HEK293 (cell line): Measurements from ENCODE around the gene NET1.

Experiments
- CTCF ChIA-PET: fragments of 350-600 bp; formaldehyde crosslinking; extraction: SDS; loops from one replicate; lab custom pipeline; 2021; ENCODE audit warnings: antibody characterized with exemption; lab: Yijun Ruan, JAX
- POLR2A ChIA-PET: fragments of 300-600 bp; formaldehyde crosslinking; extraction: SDS; loops from one replicate; lab custom pipeline; 2020; ENCODE audit warnings: antibody characterized with exemption, inconsistent platforms; lab: Yijun Ruan, JAX
- H3K27ac ChIP-seq: fragments of 200-500 bp; sonication (Bioruptor generic); 2 replicates; pipeline ENCODE4 v1.5.1; 2014; ENCODE audit warnings: low read depth, low read length, control low read depth, inconsistent platforms; ENCODE audit errors: extremely low read depth
- H3K36me3 ChIP-seq, 2 experiments: fragments of 200-500 bp in 1 of 2; sonication (Bioruptor generic) in 1 of 2; 1 replicate in 1 of 2; 2 replicates in 1 of 2; pipeline ENCODE4 v1.5.1; 2014 to 2017; ENCODE audit warnings: inconsistent platforms in 2 of 2, low read length in 2 of 2; ENCODE audit not compliant: control insufficient read depth in 2 of 2, insufficient read depth in 1 of 2
- H3K4me1 ChIP-seq: fragments of 200-500 bp; sonication (Bioruptor generic); 2 replicates; pipeline ENCODE4 v1.5.1; 2014; ENCODE audit warnings: mild to moderate bottlenecking, low read length, inconsistent platforms; ENCODE audit not compliant: control insufficient read depth, insufficient read depth
- H3K4me3 ChIP-seq: 2 replicates; pipeline ENCODE4 v1.5.1; 2011; ENCODE audit warnings: low read depth, mild to moderate bottlenecking, control low read depth, low read length, moderate library complexity
- H3K9me3 ChIP-seq: fragments of 200-500 bp; sonication (Bioruptor generic); 2 replicates; pipeline ENCODE4 v1.5.1; 2014; ENCODE audit warnings: low read depth, low read length, inconsistent platforms; ENCODE audit not compliant: control insufficient read depth, insufficient read depth
- EGR2 ChIP-seq: fragments of 450-650 bp; formaldehyde crosslinking; IDR thresholded peaks from 2 replicates; pipeline ENCODE4 v1.5.1; 2016; ENCODE audit warnings: low read depth, missing biosample characterization, missing genetic modification characterization
- GLIS1 ChIP-seq: fragments of 450-650 bp; formaldehyde crosslinking; IDR thresholded peaks from 2 replicates; pipeline ENCODE4 v1.5.1; 2016; ENCODE audit warnings: missing biosample characterization, missing genetic modification characterization
- HOXA7 ChIP-seq: sonication (generic); formaldehyde crosslinking; IDR thresholded peaks from 2 replicates; pipeline ENCODE4 v1.8.1; 2022; ENCODE audit warnings: missing genetic modification reagents, borderline replicate concordance
- PRDM1 ChIP-seq: fragments of 450-650 bp; formaldehyde crosslinking; IDR thresholded peaks from 2 replicates; pipeline ENCODE4; 2016; ENCODE audit warnings: missing biosample characterization, missing genetic modification characterization
- PRDM6 ChIP-seq: fragments of 450-650 bp; formaldehyde crosslinking; IDR thresholded peaks from 2 replicates; pipeline ENCODE4 v1.5.1; 2017; ENCODE audit warnings: missing biosample characterization, missing genetic modification characterization
- TRIM28 ChIP-seq: IDR thresholded peaks from 2 replicates; pipeline ENCODE4 v1.6.1; 2011; ENCODE audit warnings: low read length, control low read depth, borderline replicate concordance
- ZBTB8A ChIP-seq: fragments of 450-650 bp; formaldehyde crosslinking; IDR thresholded peaks from 2 replicates; pipeline ENCODE4 v1.5.1; 2016; ENCODE audit warnings: missing biosample characterization, missing genetic modification characterization
- ZFHX2 ChIP-seq: fragments of 450-650 bp; formaldehyde crosslinking; conservative IDR thresholded peaks from 2 replicates; pipeline ENCODE4 v1.5.1; 2016; ENCODE audit warnings: missing biosample characterization, missing genetic modification characterization
- ZIC2 ChIP-seq: fragments of 450-650 bp; formaldehyde crosslinking; IDR thresholded peaks from 2 replicates; pipeline ENCODE4 v1.5.1; 2016; ENCODE audit warnings: missing biosample characterization, missing genetic modification characterization
- ZNF132 ChIP-seq: fragments of 450-650 bp; formaldehyde crosslinking; IDR thresholded peaks from 2 replicates; pipeline ENCODE4 v1.5.1; 2017; ENCODE audit warnings: missing biosample characterization, missing genetic modification characterization, borderline replicate concordance
- ZNF221 ChIP-seq: fragments of 450-650 bp; formaldehyde crosslinking; IDR thresholded peaks from 2 replicates; pipeline ENCODE4 v1.5.1; 2017; ENCODE audit warnings: missing biosample characterization, missing genetic modification characterization, borderline replicate concordance
- ZNF239 ChIP-seq: fragments of 450-650 bp; formaldehyde crosslinking; IDR thresholded peaks from 2 replicates; pipeline ENCODE4 v1.5.1; 2016; ENCODE audit warnings: missing biosample characterization, missing genetic modification characterization
- ZNF266 ChIP-seq: fragments of 450-650 bp; formaldehyde crosslinking; IDR thresholded peaks from 2 replicates; pipeline ENCODE4 v1.5.1; 2016; ENCODE audit warnings: missing biosample characterization, missing genetic modification characterization, low read depth
- ZNF280D ChIP-seq: fragments of 450-650 bp; formaldehyde crosslinking; IDR thresholded peaks from 2 replicates; pipeline ENCODE4 v1.5.1; 2016; ENCODE audit warnings: missing biosample characterization, missing genetic modification characterization
- ZNF391 ChIP-seq: fragments of 450-650 bp; formaldehyde crosslinking; IDR thresholded peaks from 2 replicates; pipeline ENCODE4 v1.5.1; 2016; ENCODE audit warnings: low read depth, missing biosample characterization, missing genetic modification characterization, borderline replicate concordance
- ZNF548 ChIP-seq: fragments of 450-650 bp; formaldehyde crosslinking; IDR thresholded peaks from 2 replicates; pipeline ENCODE4 v1.5.1; 2016; ENCODE audit warnings: missing biosample characterization, missing genetic modification characterization
- ZNF639 ChIP-seq: fragments of 450-650 bp; formaldehyde crosslinking; IDR thresholded peaks from 2 replicates; pipeline ENCODE4 v1.5.1; 2016; ENCODE audit warnings: missing biosample characterization, missing genetic modification characterization
- ZNF701 ChIP-seq: fragments of 450-650 bp; formaldehyde crosslinking; IDR thresholded peaks from 2 replicates; pipeline ENCODE4 v1.5.1; 2016; ENCODE audit warnings: missing biosample characterization, missing genetic modification characterization

Gene NET1

GRCh38 chr10:5468262-5469106 lies 56.1 kb downstream of the NET1 start:
- no peak overlapping the region for H3K4me3 ChIP-seq
- ChIA-PET POLR2A (interaction anchor here (1.0 kb wide), 1 partner anchor 22 kb away, joined by 3 read pairs; no protein-coding TSS in a partner anchor), CTCF (interaction anchor here (0.6 to 1.2 kb wide), 3 partner anchors 81 to 1481 kb away, joined by 3 to 4 read pairs (median 3); no protein-coding TSS in a partner anchor)
- no peaks in the 10 kb centered on the region for H3K36me3 ChIP-seq
- H3K27ac ChIP-seq: no peak overlapping the region
- H3K9me3 ChIP-seq: no peaks in the 10 kb centered on the region
- TF ChIP-seq PRDM1 (tag by site-specific recombination) (no peak), GLIS1 (tag by site-specific recombination) (no peak), ZNF548 (no peak), PRDM6 (tag by site-specific recombination) (no peak), HOXA7 (no peak)
- TF ChIP-seq, all 188 proteins: peak for 0
- no peaks in the 10 kb centered on the region for H3K4me1 ChIP-seq

GRCh38 chr10:5469353-5470061 lies 57.1 kb downstream of the NET1 start:
- ChIA-PET POLR2A (interaction anchor here (1.0 kb wide), 1 partner anchor 23 kb away, joined by 3 read pairs; no protein-coding TSS in a partner anchor), CTCF (interaction anchor here (1.2 kb wide), 1 partner anchor 156 kb away, joined by 4 read pairs; no protein-coding TSS in a partner anchor)
- Histone ChIP-seq H3K27ac (no peak overlapping the region), H3K4me1 (no peaks in the 10 kb centered on the region), H3K9me3 (no peaks in the 10 kb centered on the region), H3K4me3 (no peak overlapping the region), H3K36me3 (no peaks in the 10 kb centered on the region)
- TF ChIP-seq EGR2 (tag by site-specific recombination) (peak; percentile 82), ZNF266 (no peak), TRIM28 (no peak), ZFHX2 (tag by site-specific recombination) (peak; percentile 49), ZNF239 (tag by site-specific recombination) (no peak), ZNF221 (tag by site-specific recombination) (no peak), ZNF391 (no peak), ZIC2 (tag by site-specific recombination) (peak; percentile 72)
- TF ChIP-seq, all 188 proteins: peak for 3

GRCh38 chr10:5470062-5470751 lies 57.9 kb downstream of the NET1 start:
- POLR2A ChIA-PET: no interaction called here

More at GRCh38 chr10:5470062-5470751, 57.9 kb downstream of the NET1 start:
- Histone ChIP-seq H3K9me3 (no peaks in the 10 kb centered on the region), H3K36me3 (no peaks in the 10 kb centered on the region), H3K27ac (no peak overlapping the region), H3K4me3 (no peak overlapping the region), H3K4me1 (no peaks in the 10 kb centered on the region)
- CTCF ChIA-PET: no interaction called here
- TF ChIP-seq ZNF280D (tag by site-specific recombination) (no peak), ZNF639 (tag by site-specific recombination) (no peak), ZBTB8A (tag by site-specific recombination) (no peak), ZNF701 (no peak), ZNF132 (tag by site-specific recombination) (no peak)
